Right renal pelvis (tissue), 4 donors: ENCODE measurements around the gene IREB2. TPM values are rescaled to one million over a fixed set of nuclear protein-coding genes. Genes with fewer than 3 reads are reported as not detected.
"Not testable (repeated sequence)": the region's sequence is repeated elsewhere in the genome, so short reads cannot be mapped to it uniquely, and the experiment has no call there.

ENCODE experiments used
- DNase-seq, 4 donors: peaks; one replicate each; pipeline ENCODE4 v3.0.0-alpha.2; 2013; ENCODE audit warnings: low read depth in 4 of 4, low spot score in 3 of 4, missing footprints in 1 of 4
- polyA plus RNA-seq, 4 donors: library from polyadenylated mRNA; unstranded; fragments of 120-200 nt; gene quantifications; one replicate each; pipeline ENCODE4 v1.2.1, GENCODE V29; 2013; ENCODE audit not compliant: insufficient read length in 4 of 4

Gene IREB2
- polyA plus RNA-seq, 4 donors: 57.4 to 70.6 (median 67.6) TPM

DNA sequence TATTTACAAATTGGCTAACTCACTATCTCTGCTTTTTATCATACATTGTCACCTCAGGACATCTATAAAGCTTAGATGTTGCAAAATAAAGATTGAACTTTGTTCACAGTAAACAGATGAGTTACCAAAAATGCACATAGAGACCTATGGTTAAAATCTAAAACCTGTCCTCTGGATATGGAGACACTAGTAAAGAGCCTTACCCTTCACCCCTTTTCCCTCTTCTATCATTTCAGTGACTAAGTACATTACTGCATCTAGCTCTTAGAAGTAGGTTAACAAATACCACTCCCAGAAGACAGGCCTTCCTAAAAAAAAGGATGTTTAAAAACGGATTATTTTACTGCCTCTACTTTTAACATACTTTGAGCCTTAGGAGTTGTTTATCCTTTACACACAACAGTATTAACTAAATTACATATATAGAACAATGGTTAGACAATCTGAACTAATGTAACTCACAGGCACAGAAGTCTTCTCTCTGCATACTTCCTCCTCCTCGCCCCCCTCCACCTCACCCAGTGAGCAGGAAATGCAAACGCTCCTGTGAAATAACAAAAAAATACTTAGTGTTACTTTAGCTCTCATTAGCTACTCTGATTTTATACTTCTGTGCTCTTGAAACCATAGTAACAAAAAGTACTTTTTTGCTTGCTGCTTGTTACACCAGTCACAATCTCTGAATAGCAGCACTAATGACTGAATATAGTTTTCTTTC, 23.3 kb downstream of the IREB2 start:
- DNase-seq: no peak

DNA sequence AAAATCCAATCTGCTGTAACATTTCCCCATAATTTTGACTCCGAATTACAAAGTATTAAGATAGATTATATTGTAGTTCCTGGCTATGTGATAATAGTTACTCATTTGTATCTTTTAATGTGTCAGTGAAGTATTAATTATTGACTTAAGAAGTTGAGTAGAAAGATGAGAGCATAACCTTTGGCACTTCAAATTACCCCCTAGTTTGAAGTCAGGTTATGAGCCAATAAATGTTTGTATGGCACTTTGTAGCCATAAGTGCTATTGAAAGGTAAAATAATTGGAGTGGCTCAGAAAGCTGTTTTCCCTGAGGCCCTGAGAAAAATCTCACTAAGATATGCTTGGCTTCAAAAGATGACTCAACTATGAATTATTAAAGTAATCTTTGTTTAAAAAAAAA, 31.0 kb downstream of the IREB2 start:
- no peak for DNase-seq

DNA sequence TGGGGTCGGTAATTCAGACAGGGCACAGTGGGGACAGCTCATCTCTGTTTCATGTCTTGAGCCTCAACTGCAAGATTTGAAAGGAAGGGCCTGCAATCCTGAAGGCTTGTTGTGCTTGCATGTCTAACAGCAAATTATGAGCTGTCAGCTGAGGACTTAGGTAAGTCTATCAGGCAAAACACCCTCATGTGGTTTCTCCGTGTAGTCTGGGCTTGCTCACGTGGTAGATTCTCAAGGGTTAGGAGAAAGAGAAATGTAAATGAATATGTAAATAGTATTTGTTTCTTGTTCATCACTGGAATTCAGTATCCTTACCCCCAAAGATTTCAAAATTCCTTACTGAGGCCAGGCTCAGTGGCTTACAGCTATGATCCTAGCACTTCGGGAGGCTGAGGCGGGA, 39.3 kb downstream of the IREB2 start:
- no peak for DNase-seq

DNA sequence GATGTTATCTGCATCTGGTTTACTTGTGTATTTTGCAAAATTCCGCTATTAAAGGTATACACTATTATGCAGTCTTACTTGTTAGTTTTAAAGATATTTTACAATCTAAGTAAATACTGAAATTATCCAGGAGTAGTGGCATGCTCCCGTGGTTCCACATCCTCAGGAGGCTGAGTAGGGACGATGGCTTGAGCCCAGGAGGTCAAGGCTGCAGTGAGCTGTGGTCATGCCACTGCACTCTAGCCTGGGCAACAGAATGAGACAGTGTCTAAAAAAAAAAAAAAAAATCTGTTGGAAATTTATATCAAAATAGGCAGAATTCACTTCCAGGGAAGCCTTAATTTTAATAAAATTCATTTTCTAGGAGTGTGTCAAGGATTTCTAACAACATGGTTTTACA, 41.6 kb downstream of the IREB2 start:
- DNase-seq: no peak

DNA sequence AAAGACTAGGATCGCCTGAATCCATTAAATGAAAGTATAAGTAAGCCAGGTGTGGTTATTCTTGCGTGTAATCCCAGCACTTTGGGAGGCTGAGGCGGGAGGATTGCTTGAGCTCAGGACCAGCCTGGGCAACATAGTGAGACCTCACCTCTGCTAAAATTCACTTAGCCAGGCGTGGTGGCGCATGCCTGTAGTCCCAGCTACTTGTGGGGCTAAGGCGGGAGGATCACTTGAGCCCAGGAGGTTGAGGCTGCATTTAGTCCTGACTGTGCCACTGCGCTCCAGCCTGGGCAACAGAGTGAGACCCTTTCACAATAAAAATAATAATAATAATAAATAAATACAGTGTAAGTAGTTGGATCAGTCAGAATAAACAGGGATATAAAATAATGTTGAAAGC, 43.9 kb downstream of the IREB2 start:
- DNase-seq: no peak

DNA sequence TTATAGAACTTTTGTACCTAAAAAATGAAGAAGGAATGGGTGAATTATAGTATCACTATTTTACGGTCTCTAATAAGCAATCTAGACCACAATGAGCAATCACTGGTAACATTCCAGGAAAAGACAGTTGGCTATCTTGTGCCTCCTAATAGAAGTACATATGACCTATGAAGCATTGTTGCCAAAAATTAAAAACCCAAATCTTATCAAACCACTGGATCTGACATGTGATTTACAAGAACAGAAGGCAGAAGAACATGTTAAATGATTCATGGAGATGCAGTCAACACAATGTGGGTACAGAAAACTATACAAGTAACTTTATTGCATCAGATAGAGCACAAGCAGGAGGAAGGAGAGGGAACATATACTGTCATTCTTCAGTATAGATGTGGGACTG, 54.9 kb downstream of the IREB2 start:
- DNase-seq: no peak

DNA sequence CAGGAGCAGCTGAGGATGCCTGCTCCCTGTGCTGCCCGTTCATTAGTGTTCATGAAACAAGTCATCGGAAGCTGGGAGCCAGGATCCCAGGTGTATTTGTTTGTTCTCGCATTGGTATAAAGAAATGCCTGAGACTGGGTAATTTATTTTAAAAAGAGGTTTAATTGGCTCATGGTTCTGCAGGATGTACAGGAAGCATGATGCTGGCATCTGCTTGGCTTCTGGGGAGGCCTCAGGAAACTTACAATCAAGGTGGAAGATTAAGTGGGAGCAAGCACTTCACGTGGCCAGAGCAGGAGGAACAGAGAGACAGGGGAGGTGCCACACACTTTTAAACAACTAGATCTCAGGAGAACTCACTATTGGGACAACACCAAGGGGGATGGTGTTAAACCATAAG, 63.8 kb downstream of the IREB2 start:
- DNase-seq: no peak

DNA sequence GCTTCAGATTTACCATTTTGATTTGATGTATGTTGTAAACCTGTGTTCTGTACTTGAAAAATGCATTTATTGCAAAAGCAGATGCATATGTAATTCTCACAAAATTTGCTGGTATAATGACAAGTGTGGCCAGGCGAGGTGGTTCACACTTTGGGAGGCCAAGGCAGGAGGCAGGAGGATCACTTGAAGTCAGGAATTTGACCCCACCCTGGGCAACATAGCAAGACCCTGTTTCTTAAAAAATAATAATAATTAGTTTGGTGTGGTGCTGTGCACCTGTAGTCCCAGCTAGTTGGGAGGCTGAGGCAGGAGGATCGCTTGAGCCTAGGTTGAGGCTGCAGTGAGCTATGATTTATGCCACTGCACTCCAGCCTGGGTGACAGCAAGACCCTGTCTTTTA, 64.6 kb downstream of the IREB2 start:
- no peak for DNase-seq

DNA sequence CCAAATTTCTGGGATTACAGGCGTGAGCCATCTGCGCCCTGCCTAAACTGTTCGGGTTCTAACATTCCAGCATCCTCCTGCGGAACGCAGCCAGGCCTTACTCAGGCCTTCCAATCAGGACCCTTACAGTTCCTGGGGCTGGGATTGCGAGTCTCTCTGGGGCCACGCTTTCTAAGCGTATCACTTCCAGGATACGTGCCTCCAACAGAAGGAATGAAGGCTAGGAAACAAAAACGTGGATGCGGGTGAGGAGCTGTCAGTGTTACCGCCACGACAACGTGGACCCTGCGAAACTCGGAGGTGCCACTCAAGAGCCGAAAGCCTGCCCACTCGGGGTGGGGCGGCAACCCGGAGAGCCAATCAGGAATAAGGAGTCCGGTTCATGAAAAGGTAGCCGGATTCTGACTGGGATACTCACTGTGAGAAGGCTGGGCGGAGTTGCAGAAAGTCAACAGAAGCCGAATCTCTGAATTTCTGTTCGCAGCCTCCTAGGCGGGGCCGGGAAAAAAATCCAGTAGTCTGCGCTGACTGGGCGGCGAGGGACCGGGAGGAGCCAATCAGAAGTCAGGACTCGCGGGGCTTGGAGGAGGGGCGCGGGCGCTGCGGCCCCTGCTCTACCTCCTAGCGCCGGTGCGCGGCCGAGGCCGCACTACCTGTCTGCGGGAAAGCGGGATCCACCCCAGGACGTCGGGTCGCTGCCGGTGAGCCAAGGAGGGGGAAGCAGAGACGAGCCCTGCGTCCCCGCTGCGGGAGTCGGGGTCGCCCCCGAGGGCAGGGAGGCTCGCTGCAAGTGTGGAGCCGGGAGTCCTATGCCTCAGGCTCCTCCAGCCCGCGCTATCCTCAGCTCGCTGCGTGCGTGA, 69.2 kb downstream of the IREB2 start, which contains the start of gene HYKK:
TSS of gene HYKK (plus strand) at position 607 of the 860 bp plus-strand sequence. CDS start 5,512 bp downstream, outside the sequence.
- peak; percentile 83 to 95 (median 94) for DNase-seq

DNA sequence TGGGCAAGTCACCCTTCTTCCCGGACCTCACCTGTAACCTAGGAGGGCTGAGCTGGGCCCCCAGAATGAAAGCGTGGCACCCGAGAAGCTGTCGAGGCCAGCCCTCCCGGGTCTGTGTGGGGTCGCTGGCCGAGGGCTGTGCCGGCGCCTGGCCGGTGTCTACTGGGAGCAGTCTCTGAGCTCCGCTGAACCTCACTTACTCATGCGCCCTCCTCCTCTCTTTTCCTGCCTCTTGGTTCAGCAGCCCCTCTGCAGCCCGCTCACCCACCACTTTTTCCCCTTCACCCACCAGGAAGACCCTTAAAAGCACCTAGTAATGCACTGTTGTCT, 69.8 kb downstream of the IREB2 start:
- DNase-seq: no peak

DNA sequence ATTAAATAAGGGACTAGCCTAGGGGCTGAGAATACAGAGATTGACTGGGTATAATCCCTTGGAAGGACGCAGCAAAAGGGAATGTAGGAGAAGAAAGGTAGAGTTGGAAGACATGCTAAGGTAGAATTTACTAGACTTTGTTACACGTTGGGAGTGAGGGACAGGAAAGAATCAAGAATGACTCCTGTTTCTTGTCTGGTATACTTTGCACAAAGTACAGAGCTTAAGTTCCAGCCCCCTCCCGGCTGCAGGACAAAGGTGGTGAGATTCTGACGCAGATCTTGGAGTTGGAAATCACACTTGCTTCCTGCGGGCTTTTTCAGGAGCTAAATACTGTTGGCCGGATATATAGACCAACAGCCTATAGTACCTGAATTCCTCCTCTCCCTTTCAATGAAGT, 70.3 kb downstream of the IREB2 start:
- DNase-seq: no peak

DNA sequence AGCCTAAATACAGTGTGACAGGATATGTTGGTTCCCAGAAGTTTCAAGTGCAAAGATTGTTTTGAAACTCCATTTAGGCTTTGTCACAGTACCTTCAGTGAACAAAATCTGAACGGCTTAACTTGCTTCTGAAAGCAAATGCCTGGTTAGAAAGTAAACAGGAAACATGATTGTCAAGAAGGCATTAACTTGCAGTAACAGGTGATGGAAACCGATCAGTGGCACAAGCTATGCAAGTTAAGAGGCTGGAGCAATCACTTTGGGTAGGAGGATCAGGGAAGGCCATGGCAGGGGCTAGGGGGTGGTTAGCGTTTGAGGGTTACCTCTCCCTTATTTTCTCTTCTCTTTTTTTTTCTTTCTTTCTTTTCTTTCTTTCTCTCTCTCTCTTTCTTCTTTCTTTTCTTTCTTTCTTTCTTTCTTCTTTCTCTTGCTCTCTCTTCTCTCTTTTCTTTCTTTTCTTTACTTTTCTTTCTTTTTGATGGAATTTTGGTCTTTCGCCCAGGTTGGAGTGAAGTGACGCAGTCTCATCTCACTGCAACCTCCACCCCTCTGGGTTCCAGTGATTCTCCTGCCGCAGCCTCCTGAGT, 71.8 kb downstream of the IREB2 start:
- no peak for DNase-seq

DNA sequence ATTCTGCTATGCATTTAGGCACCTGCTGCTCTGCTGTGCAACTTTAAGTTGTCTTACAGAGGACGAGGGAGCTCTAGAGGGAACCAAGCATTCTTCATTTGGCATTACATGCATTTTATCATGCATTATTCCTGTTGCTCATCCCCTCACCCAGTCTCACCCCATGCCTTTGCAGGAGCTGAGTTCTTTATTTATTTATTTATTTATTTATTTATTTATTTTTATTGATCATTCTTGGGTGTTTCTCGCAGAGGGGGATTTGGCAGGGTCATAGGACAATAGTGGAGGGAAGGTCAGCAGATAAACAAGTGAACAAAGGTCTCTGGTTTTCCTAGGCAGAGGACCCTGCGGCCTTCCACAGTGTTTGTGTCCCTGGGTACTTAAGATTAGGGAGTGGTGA, 82.0 kb downstream of the IREB2 start:
- DNase-seq: not testable (repeated sequence)

DNA sequence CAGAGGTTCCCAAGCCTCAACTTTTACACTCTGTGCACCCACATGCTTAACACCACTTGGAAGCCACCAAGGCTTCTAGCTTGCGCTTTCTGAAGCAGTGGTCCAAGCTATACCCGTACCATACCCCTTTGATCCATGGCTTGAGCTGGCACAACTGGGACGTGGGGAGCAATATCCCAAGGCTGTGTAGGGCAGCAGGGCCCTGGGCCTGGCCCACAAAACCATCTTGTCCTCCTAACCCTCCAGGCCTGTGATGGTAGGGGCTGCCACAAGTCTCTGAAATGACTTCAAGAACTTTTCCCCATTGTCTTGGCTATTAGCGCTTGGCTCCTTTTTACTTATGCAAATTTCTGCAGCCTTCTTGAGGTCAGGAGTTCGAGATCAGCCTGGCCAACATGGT, 86.2 kb downstream of the IREB2 start:
- no peak for DNase-seq

DNA sequence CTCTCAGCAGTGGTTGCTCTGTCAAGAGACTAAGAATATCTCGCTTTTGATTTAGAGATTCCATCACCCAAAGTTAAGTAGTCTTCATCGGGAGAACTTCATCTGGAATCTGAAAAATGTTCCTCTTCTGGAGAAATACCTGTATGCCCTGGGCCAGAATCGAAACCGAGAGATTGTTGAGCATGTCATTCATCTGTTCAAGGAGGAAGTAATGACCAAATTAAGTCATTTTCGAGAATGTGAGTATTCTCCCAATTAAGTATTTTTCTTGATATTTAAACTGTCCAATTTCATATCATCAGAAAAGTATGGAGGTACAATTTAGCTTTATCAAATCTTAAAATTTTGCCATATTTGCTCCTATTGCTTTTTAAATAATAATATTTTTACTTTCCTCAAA, 89.3 kb downstream of the IREB2 start:
- no peak for DNase-seq

DNA sequence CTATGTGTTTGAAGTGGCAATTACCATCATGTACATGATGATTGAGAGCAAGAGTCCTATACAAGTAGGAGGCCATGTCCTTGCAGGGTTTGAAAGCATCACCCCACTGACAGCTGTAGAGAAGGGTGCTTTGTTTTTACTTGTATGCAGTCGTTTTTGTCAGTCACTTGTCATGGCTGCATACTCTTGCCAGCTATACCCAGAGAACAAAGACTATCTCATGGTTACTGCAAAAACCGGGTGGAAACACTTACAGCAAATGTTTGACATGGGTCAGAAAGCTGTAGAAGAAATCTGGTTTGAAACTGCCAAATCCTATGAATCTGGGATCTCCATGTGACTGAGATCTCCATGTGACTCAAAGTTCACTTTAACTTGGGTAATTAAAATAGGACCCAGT, 95.3 kb downstream of the IREB2 start:
- no peak for DNase-seq

DNA sequence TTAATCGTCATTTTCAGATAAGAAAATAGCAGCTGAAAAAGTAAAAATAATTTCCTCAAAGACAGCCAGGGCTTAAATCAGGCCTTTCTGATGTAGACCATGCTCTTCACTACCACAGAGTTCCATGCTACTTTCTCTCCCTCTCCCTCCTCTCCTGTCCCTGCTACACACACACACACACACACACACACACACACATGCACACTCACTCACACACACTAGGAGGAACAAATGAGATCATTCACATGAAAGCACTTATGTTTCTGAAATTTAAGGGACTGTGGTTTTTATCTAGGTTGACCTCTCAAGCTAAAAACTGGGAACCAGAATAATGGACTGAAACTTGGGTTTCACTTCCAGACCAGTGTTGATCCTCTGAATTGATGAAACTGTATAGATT, 98.1 kb downstream of the IREB2 start:
- DNase-seq: no peak

DNA sequence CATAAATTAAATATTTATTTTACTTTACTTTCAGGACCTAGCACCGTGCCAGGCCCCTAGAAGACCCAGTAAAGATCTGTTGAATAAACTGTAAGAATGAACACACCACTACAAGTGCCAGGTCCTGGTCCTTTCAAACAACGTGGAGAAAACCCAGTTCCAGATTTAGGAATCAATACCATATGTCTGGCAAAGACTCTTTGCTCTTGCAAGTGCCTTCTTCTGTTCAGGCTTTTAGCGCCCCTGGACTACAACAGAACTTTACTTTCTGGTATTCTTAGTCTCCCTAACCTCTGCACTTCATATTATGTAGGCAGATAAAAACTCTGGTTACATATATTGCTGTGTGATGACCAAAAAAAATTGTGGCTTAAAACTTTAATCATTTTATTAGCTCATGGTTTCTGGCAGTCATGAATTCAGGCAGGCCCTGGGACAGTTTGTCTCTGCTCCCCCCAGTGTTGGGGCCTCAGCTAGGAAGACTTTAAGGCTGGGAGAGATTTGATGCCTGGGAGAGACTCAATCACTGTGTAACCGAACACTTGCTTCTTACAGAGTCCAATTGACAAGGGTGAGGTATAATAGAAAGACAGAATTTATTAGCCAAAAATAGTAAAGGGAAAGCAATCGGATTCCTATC, 99.4 kb downstream of the IREB2 start:
- DNase-seq: no peak

DNA sequence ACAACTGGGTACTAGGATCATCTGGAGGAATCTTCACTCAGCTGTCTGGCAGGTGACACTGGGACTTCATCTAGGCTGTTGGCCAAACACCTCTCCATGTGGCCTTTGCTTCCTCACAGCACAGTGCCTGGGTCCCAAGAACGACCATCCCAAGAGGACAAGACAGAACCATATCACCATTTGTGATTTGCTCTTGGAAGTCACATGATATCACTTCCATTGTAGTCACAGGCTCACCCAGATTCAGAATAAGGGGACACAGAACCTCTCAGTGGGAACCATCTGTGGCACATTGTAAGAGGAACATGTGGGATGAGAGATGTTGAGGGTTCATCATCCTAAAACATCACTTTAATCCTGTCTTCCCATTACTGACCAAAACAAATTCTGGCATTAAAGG, 100.3 kb downstream of the IREB2 start:
- no peak for DNase-seq

DNA sequence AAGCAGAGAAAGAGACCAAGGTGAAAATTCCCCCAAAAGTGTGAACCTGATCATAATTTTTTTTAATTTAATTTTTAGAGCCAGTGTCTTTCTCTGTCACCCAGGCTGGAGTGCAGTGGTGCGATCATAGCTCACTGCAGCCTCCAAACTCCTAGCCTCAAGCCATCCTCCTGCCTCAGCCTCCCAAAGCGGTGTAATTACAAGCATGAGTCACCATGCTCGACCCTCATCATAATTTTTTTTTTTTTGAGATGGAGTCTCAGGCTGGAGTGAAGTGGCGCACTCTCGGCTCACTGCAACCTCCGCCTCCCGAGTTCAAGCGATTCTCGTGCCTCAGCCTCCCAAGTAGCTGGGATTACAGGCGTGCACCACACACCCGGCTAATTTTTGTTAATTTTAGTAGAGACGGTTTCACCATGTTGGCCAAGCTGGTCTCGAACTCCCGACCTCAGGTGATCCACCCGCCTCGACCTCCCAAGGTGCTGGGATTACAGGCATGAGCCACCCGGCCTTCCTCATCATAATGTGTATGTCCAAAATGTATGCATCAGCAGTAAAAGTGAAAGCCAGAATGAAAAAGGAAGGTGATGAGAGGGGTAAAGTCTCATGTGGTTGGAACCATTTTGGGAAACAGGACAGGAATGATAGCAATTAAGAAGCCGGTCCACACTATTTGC, 101.6 kb downstream of the IREB2 start:
- DNase-seq: not testable (repeated sequence)
